Measurements from ENCODE around the gene CUX1. TPM values are rescaled to one million over a fixed set of nuclear protein-coding genes. Genes with fewer than 3 reads are reported as not detected.
A peak's percentile ranks its signal among the peaks of the same experiment; 100 is the strongest.

CUX1 gene
- total and polyA plus RNA-seq, 10 of the 15 experiments (the other 5 are each of a cell fraction or from before 2014, with no cell fraction given): 6.1 to 48.6 (median 25.9) TPM

GRCh38 chr7:102030696-102031095, 213.3 kb downstream of the CUX1 start:
- 39% methylated on average over 6 of the region's 8 CpGs for WGBS (ENCODE audit: insufficient coverage, insufficient replicate concordance, low lambda C conversion rate, missing lambda C conversion rate)
- no peak overlapping the region; the same call in 1 of the 2 replicates for H3K9ac ChIP-seq (ENCODE audit: control insufficient read depth, insufficient read depth, low read length)
- peak overlapping the region; percentile 71 for H3K27ac ChIP-seq (ENCODE audit: control insufficient read depth, insufficient read depth)
- H3K27me3 ChIP-seq (replicated peaks in 1 of 2; ENCODE audit: control insufficient read depth in 2 of 2, insufficient read depth in 2 of 2, low read length in 1 of 2): no peaks in the 10 kb centered on the region
- no peak overlapping the region; the same call in 1 of the 2 replicates for H2AFZ ChIP-seq (ENCODE audit: control insufficient read depth, low read depth, low read length)
- ATAC-seq: peak; percentile 98
- ChIA-PET SMC1A (ENCODE audit: uncharacterized antibody, unreplicated experiment) (interaction anchor here (0.8 to 1.8 kb wide), 11 partner anchors 18 to 189 kb away, joined by 3 to 6 read pairs (median 3); no protein-coding TSS in a partner anchor), RAD21 (ENCODE audit: unreplicated experiment) (interaction anchor here (0.7 to 3.7 kb wide), 6 partner anchors 24 to 173 kb away, joined by 3 to 20 read pairs (median 4); no protein-coding TSS in a partner anchor), POLR2A (no interaction called here), CTCF (interaction anchor here (1.0 to 1.4 kb wide), 2 partner anchors 39 to 46 kb away, joined by 3 read pairs; no protein-coding TSS in a partner anchor)
- no peaks in the 10 kb centered on the region; the same call in 2 of the 3 replicates for H3K9me3 ChIP-seq (replicated peaks; ENCODE audit: control insufficient read depth, insufficient read depth, low read length)
- no peaks in the 10 kb centered on the region; the same call in 1 of the 2 replicates for H3K79me2 ChIP-seq (ENCODE audit: control insufficient read depth, insufficient read depth, low read length)
- peaks cover 26% of the 10 kb centered on the region for H3K4me1 ChIP-seq (ENCODE audit: control insufficient read depth, insufficient read depth, low read length)
- no peak for FAIRE-seq
- in situ Hi-C loops (cut with MboI): no loop called here
- BruUV-seq (replicated peaks): no TSS peak
- H3K36me3 ChIP-seq (ENCODE audit: control insufficient read depth in 2 of 2, insufficient read depth in 2 of 2, low read length in 1 of 2): peaks cover 1 to 18% of the 10 kb centered on the region in 2 experiments; a peak in 2 of 4 replicates
- peak overlapping the region; percentile 54; the same call in 1 of the 2 replicates for H3K4me2 ChIP-seq (ENCODE audit: control insufficient read depth, insufficient read depth)
- no peaks in the 10 kb centered on the region for H4K20me1 ChIP-seq (ENCODE audit: control insufficient read depth, insufficient read depth)
- no peak overlapping the region for H3K4me3 ChIP-seq
- DNase-seq (ENCODE audit: low read depth, low spot score): peak; percentile 55
- intact Hi-C loops (cut with micrococcal nuclease; ENCODE audit: unreplicated experiment): loop anchor here (5.0 kb wide), 1 partner anchor 38 kb away; no protein-coding TSS in a partner anchor
- no peak for TF ChIP-seq PRDM15 (CRISPR knock-in tag; IDR thresholded peaks at IDR 0.05)
- no peak for TF ChIP-seq HDAC2 (IDR thresholded peaks at IDR 0.05)
- 0 out of 2 replicates have a peak, but pooled peaks have one; percentile 47 for TF ChIP-seq GABPA (IDR thresholded peaks at IDR 0.05; ENCODE audit: low read depth)
- TF ChIP-seq POLR2AphosphoS5 (IDR thresholded peaks at IDR 0.05; ENCODE audit: low read length): no peak
- TF ChIP-seq MEF2A (IDR thresholded peaks at IDR 0.05; ENCODE audit: insufficient read depth, low read depth, low read length): peak; percentile 89
- TF ChIP-seq SUPT20H (IDR thresholded peaks at IDR 0.05; ENCODE audit: borderline replicate concordance, control insufficient read depth, low read depth, low read length): no peak
- no peak for TF ChIP-seq SP1 (IDR thresholded peaks at IDR 0.05; ENCODE audit: low read depth, low read length)
- no peak for TF ChIP-seq KDM1A (IDR thresholded peaks at IDR 0.05; ENCODE audit: borderline replicate concordance)
- no peak for TF ChIP-seq TBL1XR1 (IDR thresholded peaks at IDR 0.05; ENCODE audit: low read depth, low read length)
- TF ChIP-seq YY1 (IDR thresholded peaks at IDR 0.05; ENCODE audit: low read depth, low read length): 0 out of 2 replicates have a peak, but pooled peaks have one; percentile 32
- peak; percentile 59 for TF ChIP-seq MEF2B (IDR thresholded peaks at IDR 0.05; ENCODE audit: partially characterized antibody, poor library complexity, severe bottlenecking)
- TF ChIP-seq ATF2 (IDR thresholded peaks at IDR 0.05; ENCODE audit: low read length): peak; percentile 37; the same call in 1 of the 2 replicates
- no peak for TF ChIP-seq LARP7 (IDR thresholded peaks at IDR 0.05)
- TF ChIP-seq ATF3 (IDR thresholded peaks at IDR 0.05; ENCODE audit: borderline replicate concordance, extremely low read depth, low read depth, low read length): no peak
- peak; percentile 25; the same call in 1 of the 2 replicates for TF ChIP-seq RAD21 (IDR thresholded peaks at IDR 0.05; ENCODE audit: insufficient read depth, low read depth, low read length)
- TF ChIP-seq BCL11A (IDR thresholded peaks at IDR 0.05; ENCODE audit: low read depth, low read length): peak; percentile 13; the same call in 1 of the 2 replicates
- TF ChIP-seq HCFC1 (IDR thresholded peaks at IDR 0.05; ENCODE audit: low read length): no peak
